Right atrium auricular region (tissue), 2 donors: Measurements from ENCODE around the gene SEMA4C. TPM values are rescaled to one million over a fixed set of nuclear protein-coding genes. Genes with fewer than 3 reads are reported as not detected.

ENCODE experiments used
- DNase-seq: peaks from one replicate; pipeline ENCODE4 v3.0.0-alpha.2; 2019; ENCODE audit warnings: low spot score
- H3K27ac ChIP-seq, 2 donors: fragments of 200-600 bp; sonication (generic); 1 replicate in 1 of 2; 2 replicates in 1 of 2; pipeline ENCODE4 v1.5.1; 2016 to 2019
- H3K27me3 ChIP-seq, 2 donors: fragments of 200-600 bp; sonication (generic); one replicate each; pipeline versions ENCODE4 v1.5.1 to v1.6.0; 2017 to 2019
- H3K36me3 ChIP-seq: fragments of 200-600 bp; sonication (generic); one replicate; pipeline ENCODE4 v1.5.1; 2016
- H3K4me1 ChIP-seq, 2 donors: fragments of 200-600 bp; sonication (generic); one replicate each; pipeline versions ENCODE4 v1.5.1 to v1.6.0; 2017 to 2019
- H3K4me3 ChIP-seq, 2 donors: fragments of 200-600 bp; sonication (generic); 1 replicate in 1 of 2; 2 replicates in 1 of 2; pipeline ENCODE4 v1.5.1; 2017 to 2019; ENCODE audit warnings: mild to moderate bottlenecking in 1 of 2, moderate library complexity in 1 of 2
- H3K9me3 ChIP-seq, 2 donors: fragments of 200-600 bp; sonication (generic); one replicate each; pipeline ENCODE4 v1.5.1; 2019
- CTCF ChIP-seq, 2 donors: fragments of 200-600 bp; sonication (generic); IDR thresholded peaks; one replicate each; pipeline ENCODE4 v1.5.1; 2019; ENCODE audit warnings: antibody characterized with exemption in 2 of 2
- total RNA-seq, 2 donors: library from RNA; depleted of rRNA; stranded (reverse); fragments of >200 nt; gene quantifications; one replicate each; pipeline ENCODE4 v1.1.0, GENCODE V29; 2016

The SEMA4C gene
- total RNA-seq, 2 donors from 2014 or later, result 12.0 to 23.3 TPM

GRCh38 chr2:96831679-96832078 is 38.2 kb downstream of the SEMA4C start:
- H3K27ac ChIP-seq, result no peak overlapping the region
- H3K27me3 ChIP-seq, result no peaks in the 10 kb centered on the region
- peaks cover 0 to 18% of the 10 kb centered on the region in 2 donors for H3K4me1 ChIP-seq
- H3K4me3 ChIP-seq, result no peak overlapping the region
- no peak for TF ChIP-seq CTCF (IDR thresholded peaks at IDR 0.05)
- peaks cover 62% of the 10 kb centered on the region for H3K36me3 ChIP-seq
- DNase-seq, result no peak
- no peaks in the 10 kb centered on the region for H3K9me3 ChIP-seq

GRCh38 chr2:96830044-96830562 is 39.8 kb downstream of the SEMA4C start:
- Histone ChIP-seq H3K4me3 (no peak overlapping the region), H3K9me3 (no peaks in the 10 kb centered on the region), H3K27me3 (no peaks in the 10 kb centered on the region), H3K36me3 (peaks cover 78% of the 10 kb centered on the region), H3K4me1 (peaks cover 0 to 18% of the 10 kb centered on the region in 2 donors), H3K27ac (no peak overlapping the region)
- TF ChIP-seq CTCF (IDR thresholded peaks at IDR 0.05), result no peak
- no peak for DNase-seq

- TF ChIP-seq CTCF (IDR thresholded peaks at IDR 0.05), result no peak
- no peak overlapping the region for H3K27ac ChIP-seq
- no peak for DNase-seq
- H3K4me1 ChIP-seq, result peaks cover 0 to 26% of the 10 kb centered on the region in 2 donors
- no peaks in the 10 kb centered on the region for H3K9me3 ChIP-seq
- H3K27me3 ChIP-seq, result no peaks in the 10 kb centered on the region
- peaks cover 83% of the 10 kb centered on the region for H3K36me3 ChIP-seq
- no peak overlapping the region for H3K4me3 ChIP-seq
These were observed 41.0 kb downstream of the SEMA4C start for GRCh38 chr2:96828874-96829273.

- Histone ChIP-seq H3K9me3 (no peaks in the 10 kb centered on the region), H3K27me3 (no peaks in the 10 kb centered on the region), H3K4me1 (peaks cover 0 to 29% of the 10 kb centered on the region in 2 donors), H3K36me3 (peaks cover 83% of the 10 kb centered on the region), H3K4me3 (no peak overlapping the region), H3K27ac (no peak overlapping the region)
- TF ChIP-seq CTCF (IDR thresholded peaks at IDR 0.05), result no peak
- DNase-seq, result no peak
These were observed 41.4 kb downstream of the SEMA4C start for GRCh38 chr2:96828436-96828835.

- H3K27ac ChIP-seq, result no peak overlapping the region
- no peak for DNase-seq
- no peaks in the 10 kb centered on the region for H3K9me3 ChIP-seq
- no peak overlapping the region for H3K4me3 ChIP-seq
- no peaks in the 10 kb centered on the region for H3K27me3 ChIP-seq
- no peak for TF ChIP-seq CTCF (IDR thresholded peaks at IDR 0.05)
- H3K36me3 ChIP-seq, result peaks cover 68% of the 10 kb centered on the region
- H3K4me1 ChIP-seq, result peaks cover 0 to 24% of the 10 kb centered on the region in 2 donors
These were observed 43.2 kb downstream of the SEMA4C start for GRCh38 chr2:96826546-96827278.
